ENCODE measurements around the gene ATXN1. TPM values are rescaled to one million over a fixed set of nuclear protein-coding genes. Genes with fewer than 3 reads are reported as not detected.

Gene ATXN1
- total RNA-seq, 1 experiment from 2014 or later: 5.6 TPM

DNA sequence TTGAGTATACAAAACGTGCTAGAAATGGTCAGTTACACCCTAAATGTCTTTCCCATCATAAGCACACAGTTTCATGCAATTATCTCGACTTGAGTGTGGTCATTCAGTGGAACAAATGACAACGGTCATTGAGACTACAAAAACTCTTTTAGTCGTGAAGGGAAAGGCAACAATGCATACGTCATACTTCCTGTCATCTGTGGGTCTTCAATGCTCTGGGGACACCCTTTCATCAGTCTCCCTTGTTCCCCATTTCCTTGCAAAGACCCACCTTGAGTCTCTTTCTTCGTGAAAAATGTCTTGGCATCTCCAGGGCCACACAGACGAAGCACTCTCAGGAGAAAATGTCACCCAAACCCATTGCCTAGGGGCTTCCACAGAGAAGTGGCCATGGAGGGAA, 284.4 kb downstream of the ATXN1 start:
- Histone ChIP-seq H4K5ac (ENCODE audit: insufficient read length, low read depth, low read length) (no peak overlapping the region), H2BK15ac (ENCODE audit: low read depth, low read length) (no peak overlapping the region), H3K23me2 (ENCODE audit: insufficient read length, low read depth, low read length, poor library complexity, severe bottlenecking) (no peaks in the 10 kb centered on the region), H2BK5ac (ENCODE audit: insufficient read length, low read length) (no peak overlapping the region), H2BK120ac (ENCODE audit: low read depth, low read length, poor library complexity, severe bottlenecking) (no peak overlapping the region), H2AFZ (ENCODE audit: low read length) (no peak overlapping the region), H2AK5ac (ENCODE audit: insufficient read length, low read length) (no peak overlapping the region), H3K4ac (ENCODE audit: low read depth, low read length) (no peak overlapping the region), H3K9me3 (ENCODE audit: control insufficient read depth, low read depth, low read length) (no peaks in the 10 kb centered on the region), H3K27ac (ENCODE audit: insufficient read length, low read depth, low read length) (no peak overlapping the region), H3K4me1 (ENCODE audit: insufficient read depth, low read length) (no peaks in the 10 kb centered on the region), H4K91ac (ENCODE audit: insufficient read length, low read depth, low read length) (no peak overlapping the region), H3K79me1 (ENCODE audit: insufficient read depth, low read depth, low read length, poor library complexity, severe bottlenecking) (no peaks in the 10 kb centered on the region), H4K20me1 (ENCODE audit: control insufficient read depth, insufficient read depth, insufficient read length) (no peaks in the 10 kb centered on the region), H3K56ac (ENCODE audit: insufficient read length, low read depth, low read length) (no peak overlapping the region), H2BK12ac (ENCODE audit: insufficient read length, low read depth, low read length) (no peak overlapping the region), H3K18ac (ENCODE audit: insufficient read length, low read depth, low read length) (no peak overlapping the region), H3K23ac (ENCODE audit: insufficient read length, low read depth, low read length) (no peak overlapping the region), H3K4me2 (ENCODE audit: insufficient read depth, insufficient read length, low read length) (no peak overlapping the region), H3K9ac (ENCODE audit: extremely low read depth, insufficient read length, low read length) (no peak overlapping the region), H3K14ac (ENCODE audit: insufficient read depth, low read length) (no peak overlapping the region), H3K27me3 (ENCODE audit: insufficient read depth, low read length) (no peaks in the 10 kb centered on the region), H2BK20ac (ENCODE audit: low read depth, low read length, poor library complexity, severe bottlenecking) (no peak overlapping the region), H4K8ac (replicated peaks; ENCODE audit: insufficient read length, low read depth, low read length) (no peak overlapping the region), H3T11ph (ENCODE audit: low read length) (no peak overlapping the region), H3K79me2 (ENCODE audit: insufficient read depth, low read length) (no peaks in the 10 kb centered on the region)
- Mint-ChIP-seq H3K27ac (no peak overlapping the region), H3K4me3 (no peak overlapping the region), H3K27me3 (ENCODE audit: low read depth) (no peaks in the 10 kb centered on the region), H3K4me1 (no peaks in the 10 kb centered on the region), H3K9me3 (no peaks in the 10 kb centered on the region; a peak in 1 of 5 replicates), H3K36me3 (ENCODE audit: insufficient read depth in 1 of 3, low read depth in 3 of 3) (peaks cover 0 to 2% (median 0%) of the 10 kb centered on the region in 3 experiments; a peak in 1 of 7 replicates)
- WGBS (ENCODE audit: extremely low coverage, insufficient read length, low lambda C conversion rate): no CpG with 5 or more reads among the region's 7 CpGs
- DNase-seq: no peak
- TF ChIP-seq, protein P1, sequence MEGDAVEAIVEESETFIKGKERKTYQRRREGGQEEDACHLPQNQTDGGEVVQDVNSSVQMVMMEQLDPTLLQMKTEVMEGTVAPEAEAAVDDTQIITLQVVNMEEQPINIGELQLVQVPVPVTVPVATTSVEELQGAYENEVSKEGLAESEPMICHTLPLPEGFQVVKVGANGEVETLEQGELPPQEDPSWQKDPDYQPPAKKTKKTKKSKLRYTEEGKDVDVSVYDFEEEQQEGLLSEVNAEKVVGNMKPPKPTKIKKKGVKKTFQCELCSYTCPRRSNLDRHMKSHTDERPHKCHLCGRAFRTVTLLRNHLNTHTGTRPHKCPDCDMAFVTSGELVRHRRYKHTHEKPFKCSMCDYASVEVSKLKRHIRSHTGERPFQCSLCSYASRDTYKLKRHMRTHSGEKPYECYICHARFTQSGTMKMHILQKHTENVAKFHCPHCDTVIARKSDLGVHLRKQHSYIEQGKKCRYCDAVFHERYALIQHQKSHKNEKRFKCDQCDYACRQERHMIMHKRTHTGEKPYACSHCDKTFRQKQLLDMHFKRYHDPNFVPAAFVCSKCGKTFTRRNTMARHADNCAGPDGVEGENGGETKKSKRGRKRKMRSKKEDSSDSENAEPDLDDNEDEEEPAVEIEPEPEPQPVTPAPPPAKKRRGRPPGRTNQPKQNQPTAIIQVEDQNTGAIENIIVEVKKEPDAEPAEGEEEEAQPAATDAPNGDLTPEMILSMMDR (conservative IDR thresholded peaks at IDR 0.05): no peak
